ENCODE results near the gene MYL1.

GRCh38 chr2:210250622-210251021 lies 64.4 kb downstream of the MYL1 start:
- TF ChIP-seq, protein P1, sequence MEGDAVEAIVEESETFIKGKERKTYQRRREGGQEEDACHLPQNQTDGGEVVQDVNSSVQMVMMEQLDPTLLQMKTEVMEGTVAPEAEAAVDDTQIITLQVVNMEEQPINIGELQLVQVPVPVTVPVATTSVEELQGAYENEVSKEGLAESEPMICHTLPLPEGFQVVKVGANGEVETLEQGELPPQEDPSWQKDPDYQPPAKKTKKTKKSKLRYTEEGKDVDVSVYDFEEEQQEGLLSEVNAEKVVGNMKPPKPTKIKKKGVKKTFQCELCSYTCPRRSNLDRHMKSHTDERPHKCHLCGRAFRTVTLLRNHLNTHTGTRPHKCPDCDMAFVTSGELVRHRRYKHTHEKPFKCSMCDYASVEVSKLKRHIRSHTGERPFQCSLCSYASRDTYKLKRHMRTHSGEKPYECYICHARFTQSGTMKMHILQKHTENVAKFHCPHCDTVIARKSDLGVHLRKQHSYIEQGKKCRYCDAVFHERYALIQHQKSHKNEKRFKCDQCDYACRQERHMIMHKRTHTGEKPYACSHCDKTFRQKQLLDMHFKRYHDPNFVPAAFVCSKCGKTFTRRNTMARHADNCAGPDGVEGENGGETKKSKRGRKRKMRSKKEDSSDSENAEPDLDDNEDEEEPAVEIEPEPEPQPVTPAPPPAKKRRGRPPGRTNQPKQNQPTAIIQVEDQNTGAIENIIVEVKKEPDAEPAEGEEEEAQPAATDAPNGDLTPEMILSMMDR (optimal IDR thresholded peaks at IDR 0.05 in 1 of 3, IDR thresholded peaks at IDR 0.05 in 1 of 3, conservative IDR thresholded peaks at IDR 0.05 in 1 of 3; ENCODE audit: extremely low read depth in 1 of 3, insufficient read depth in 2 of 3, low read length in 3 of 3): no peak
- TF ChIP-seq EZH2 (IDR thresholded peaks at IDR 0.05; ENCODE audit: low read length): no peak

Data from keratinocyte (primary cell).